ENCODE results near the gene SHF. TPM values are rescaled to one million over a fixed set of nuclear protein-coding genes. Genes with fewer than 3 reads are reported as not detected.

Gene SHF
- total and polyA plus RNA-seq, 3 experiments from 2014 or later = 1.5 to 29.5 (median 25.4) TPM

- POLR2A ChIA-PET = no interaction called here
- no peaks in the 10 kb centered on the region for H3K9me3 ChIP-seq (ENCODE audit: low read length)
- H3K9me3 Mint-ChIP-seq = no peaks in the 10 kb centered on the region
Measured at GRCh38 chr15:45225506-45226273, 37.9 kb upstream of the SHF start.

GRCh38 chr15:45224621-45225217, 37.0 kb upstream of the SHF start:
- Histone ChIP-seq H3K27ac (ENCODE audit: low read depth, low read length) (no peak overlapping the region), H3K36me3 (ENCODE audit: insufficient read depth, low read length) (no peaks in the 10 kb centered on the region), H3K4me1 (ENCODE audit: insufficient read depth, low read length) (no peaks in the 10 kb centered on the region), H3K27me3 (ENCODE audit: insufficient read depth, low read length, poor library complexity, severe bottlenecking) (no peaks in the 10 kb centered on the region), H3K9me3 (ENCODE audit: low read length) (no peaks in the 10 kb centered on the region), H3K4me3 (ENCODE audit: low read length) (no peak overlapping the region)
- Mint-ChIP-seq H3K9me3 (no peaks in the 10 kb centered on the region), H3K4me3 (no peak overlapping the region), H3K27me3 (peaks cover 19 to 72% of the 10 kb centered on the region in 2 donors), H3K4me1 (no peaks in the 10 kb centered on the region), H3K36me3 (no peaks in the 10 kb centered on the region), H3K27ac (peak overlapping the region in 1 of 8 donors; percentile 19)
- ChIA-PET POLR2A (no interaction called here), CTCF (no interaction called here)
- DNase-seq = no peak

More at GRCh38 chr15:45225506-45226273, 37.9 kb upstream of the SHF start:
- no peaks in the 10 kb centered on the region for H3K36me3 Mint-ChIP-seq
- no peaks in the 10 kb centered on the region for H3K27me3 ChIP-seq (ENCODE audit: insufficient read depth, low read length, poor library complexity, severe bottlenecking)
- no peak overlapping the region for H3K27ac ChIP-seq (ENCODE audit: low read depth, low read length)
- DNase-seq = no peak
- CTCF ChIA-PET = no interaction called here
- H3K4me3 ChIP-seq (ENCODE audit: low read length) = no peak overlapping the region
- H3K27me3 Mint-ChIP-seq = peaks cover 15 to 70% of the 10 kb centered on the region in 2 donors
- H3K4me1 ChIP-seq (ENCODE audit: insufficient read depth, low read length) = no peaks in the 10 kb centered on the region
- no peaks in the 10 kb centered on the region for H3K36me3 ChIP-seq (ENCODE audit: insufficient read depth, low read length)
- H3K27ac Mint-ChIP-seq = no peak overlapping the region
- no peaks in the 10 kb centered on the region for H3K4me1 Mint-ChIP-seq
- no peak overlapping the region for H3K4me3 Mint-ChIP-seq

- POLR2A ChIA-PET = no interaction called here
- H3K4me1 ChIP-seq (ENCODE audit: insufficient read depth, low read length) = no peaks in the 10 kb centered on the region
- Mint-ChIP-seq H3K27ac (peak overlapping the region in 1 of 8 donors; percentile 14), H3K27me3 (peaks cover 18 to 67% of the 10 kb centered on the region in 2 donors), H3K4me1 (no peaks in the 10 kb centered on the region), H3K9me3 (no peaks in the 10 kb centered on the region), H3K4me3 (no peak overlapping the region), H3K36me3 (no peaks in the 10 kb centered on the region)
- CTCF ChIA-PET = no interaction called here
- DNase-seq = no peak
- no peak overlapping the region for H3K4me3 ChIP-seq (ENCODE audit: low read length)
- no peaks in the 10 kb centered on the region for H3K9me3 ChIP-seq (ENCODE audit: low read length)
- H3K27me3 ChIP-seq (ENCODE audit: insufficient read depth, low read length, poor library complexity, severe bottlenecking) = no peaks in the 10 kb centered on the region
- H3K36me3 ChIP-seq (ENCODE audit: insufficient read depth, low read length) = no peaks in the 10 kb centered on the region
- no peak overlapping the region for H3K27ac ChIP-seq (ENCODE audit: low read depth, low read length)
Measured at GRCh38 chr15:45221967-45222366, 34.2 kb upstream of the SHF start.

- no peak overlapping the region for H3K4me3 ChIP-seq (ENCODE audit: low read length)
Measured at GRCh38 chr15:45221053-45221599, 33.4 kb upstream of the SHF start.

GRCh38 chr15:45212493-45212892, 24.7 kb upstream of the SHF start:
- Mint-ChIP-seq H3K36me3 (peaks cover 0 to 2% (median 0%) of the 10 kb centered on the region in 3 donors), H3K4me3 (no peak overlapping the region), H3K27ac (no peak overlapping the region), H3K4me1 (no peaks in the 10 kb centered on the region), H3K27me3 (peaks cover 10 to 16% of the 10 kb centered on the region in 2 donors), H3K9me3 (no peaks in the 10 kb centered on the region)
- no peaks in the 10 kb centered on the region for H3K9me3 ChIP-seq (ENCODE audit: low read length)
- H3K4me3 ChIP-seq (ENCODE audit: low read length) = no peak overlapping the region
- H3K27me3 ChIP-seq (ENCODE audit: insufficient read depth, low read length, poor library complexity, severe bottlenecking) = no peaks in the 10 kb centered on the region
- H3K4me1 ChIP-seq (ENCODE audit: insufficient read depth, low read length) = no peaks in the 10 kb centered on the region
- no peaks in the 10 kb centered on the region for H3K36me3 ChIP-seq (ENCODE audit: insufficient read depth, low read length)
- POLR2A ChIA-PET = no interaction called here
- DNase-seq = no peak
- H3K27ac ChIP-seq (ENCODE audit: low read depth, low read length) = no peak overlapping the region
- CTCF ChIA-PET = no interaction called here

More at GRCh38 chr15:45221053-45221599, 33.4 kb upstream of the SHF start:
- ChIA-PET CTCF (no interaction called here), POLR2A (no interaction called here)
- no peaks in the 10 kb centered on the region for H3K36me3 Mint-ChIP-seq
- H3K36me3 ChIP-seq (ENCODE audit: insufficient read depth, low read length) = no peaks in the 10 kb centered on the region
- no peaks in the 10 kb centered on the region for H3K27me3 ChIP-seq (ENCODE audit: insufficient read depth, low read length, poor library complexity, severe bottlenecking)
- peaks cover 21 to 61% of the 10 kb centered on the region in 2 donors for H3K27me3 Mint-ChIP-seq
- no peaks in the 10 kb centered on the region for H3K4me1 Mint-ChIP-seq
- H3K27ac ChIP-seq (ENCODE audit: low read depth, low read length) = no peak overlapping the region
- no peaks in the 10 kb centered on the region for H3K4me1 ChIP-seq (ENCODE audit: insufficient read depth, low read length)
- H3K27ac Mint-ChIP-seq = no peak overlapping the region
- no peaks in the 10 kb centered on the region for H3K9me3 ChIP-seq (ENCODE audit: low read length)
- no peak for DNase-seq
- H3K9me3 Mint-ChIP-seq = no peaks in the 10 kb centered on the region
- no peak overlapping the region for H3K4me3 Mint-ChIP-seq

- Mint-ChIP-seq H3K27ac (peak overlapping the region in 4 of 8 donors; percentile 16 to 58 (median 39)), H3K27me3 (peaks cover 12 to 24% of the 10 kb centered on the region in 2 donors), H3K4me1 (peaks cover 0 to 3% (median 0%) of the 10 kb centered on the region in 3 donors), H3K36me3 (peaks cover 0 to 6% (median 0%) of the 10 kb centered on the region in 3 donors), H3K4me3 (peak overlapping the region in 1 of 7 donors; percentile 41), H3K9me3 (no peaks in the 10 kb centered on the region)
- Histone ChIP-seq H3K4me3 (ENCODE audit: low read length) (no peak overlapping the region), H3K27ac (ENCODE audit: low read depth, low read length) (no peak overlapping the region), H3K36me3 (ENCODE audit: insufficient read depth, low read length) (no peaks in the 10 kb centered on the region), H3K4me1 (ENCODE audit: insufficient read depth, low read length) (peaks cover 8% of the 10 kb centered on the region), H3K9me3 (ENCODE audit: low read length) (no peaks in the 10 kb centered on the region), H3K27me3 (ENCODE audit: insufficient read depth, low read length, poor library complexity, severe bottlenecking) (no peaks in the 10 kb centered on the region)
- CTCF ChIA-PET = interaction anchor here (0.9 to 3.9 kb wide), 7 partner anchors 11 to 409 kb away, joined by 3 to 19 read pairs (median 3); no protein-coding TSS in a partner anchor
- DNase-seq = peak; percentile 15 to 64 (median 32)
- POLR2A ChIA-PET = interaction anchor here (1.2 kb wide), 1 partner anchor 72 kb away, joined by 3 read pairs; no protein-coding TSS in a partner anchor
Measured at GRCh38 chr15:45205192-45205591, 17.4 kb upstream of the SHF start.

- DNase-seq = no peak
- ChIA-PET CTCF (interaction anchor here (0.9 to 3.9 kb wide), 3 partner anchors 24 to 76 kb away, joined by 3 to 19 read pairs (median 4); no protein-coding TSS in a partner anchor), POLR2A (interaction anchor here (0.8 kb wide), 1 partner anchor 199 kb away, joined by 3 read pairs; a partner anchor contains a TSS)
- Histone ChIP-seq H3K27me3 (ENCODE audit: insufficient read depth, low read length, poor library complexity, severe bottlenecking) (no peaks in the 10 kb centered on the region), H3K27ac (ENCODE audit: low read depth, low read length) (no peak overlapping the region), H3K4me3 (ENCODE audit: low read length) (no peak overlapping the region), H3K4me1 (ENCODE audit: insufficient read depth, low read length) (peaks cover 12% of the 10 kb centered on the region), H3K36me3 (ENCODE audit: insufficient read depth, low read length) (no peaks in the 10 kb centered on the region), H3K9me3 (ENCODE audit: low read length) (no peaks in the 10 kb centered on the region)
- Mint-ChIP-seq H3K36me3 (peaks cover 0 to 12% (median 6%) of the 10 kb centered on the region in 3 donors), H3K27ac (peak overlapping the region in 1 of 8 donors; percentile 32), H3K27me3 (peaks cover 16 to 20% of the 10 kb centered on the region in 2 donors), H3K4me3 (peak overlapping the region in 2 of 7 donors; percentile 3 to 78), H3K9me3 (peaks cover 0 to 5% (median 3%) of the 10 kb centered on the region in 5 donors), H3K4me1 (peaks cover 0 to 17% (median 6%) of the 10 kb centered on the region in 3 donors)
Measured at GRCh38 chr15:45203182-45203581, 15.4 kb upstream of the SHF start.

Measured in CD8-positive, alpha-beta memory T cell (primary cell).